GM21390 (cell line): ENCODE measurements around the gene CTDSP1.

ENCODE experiments used
- ATAC-seq: cut with Tn5 transposase; IDR thresholded peaks from one replicate; pipeline ENCODE4 v1.9.1; 2021; ENCODE audit not compliant: unreplicated experiment

Gene CTDSP1

DNA sequence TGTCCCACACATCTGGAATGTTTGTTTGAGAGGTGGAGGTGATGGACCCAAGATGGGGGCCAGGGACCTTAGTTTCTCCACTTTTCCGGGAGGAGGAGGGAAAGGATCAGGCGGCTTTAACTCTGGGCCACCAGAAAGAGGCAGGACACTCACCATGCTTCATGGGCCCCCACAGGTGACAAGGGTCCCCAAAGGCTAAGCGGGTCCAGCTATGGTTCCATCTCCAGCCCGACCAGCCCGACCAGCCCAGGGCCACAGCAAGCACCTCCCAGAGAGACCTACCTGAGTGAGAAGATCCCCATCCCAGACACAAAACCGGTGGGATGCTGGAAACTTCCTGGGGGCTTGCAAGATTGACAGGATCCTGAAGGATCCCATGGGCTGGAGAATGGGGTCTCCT, 16.9 kb upstream of the CTDSP1 start:
- no peak for ATAC-seq

DNA sequence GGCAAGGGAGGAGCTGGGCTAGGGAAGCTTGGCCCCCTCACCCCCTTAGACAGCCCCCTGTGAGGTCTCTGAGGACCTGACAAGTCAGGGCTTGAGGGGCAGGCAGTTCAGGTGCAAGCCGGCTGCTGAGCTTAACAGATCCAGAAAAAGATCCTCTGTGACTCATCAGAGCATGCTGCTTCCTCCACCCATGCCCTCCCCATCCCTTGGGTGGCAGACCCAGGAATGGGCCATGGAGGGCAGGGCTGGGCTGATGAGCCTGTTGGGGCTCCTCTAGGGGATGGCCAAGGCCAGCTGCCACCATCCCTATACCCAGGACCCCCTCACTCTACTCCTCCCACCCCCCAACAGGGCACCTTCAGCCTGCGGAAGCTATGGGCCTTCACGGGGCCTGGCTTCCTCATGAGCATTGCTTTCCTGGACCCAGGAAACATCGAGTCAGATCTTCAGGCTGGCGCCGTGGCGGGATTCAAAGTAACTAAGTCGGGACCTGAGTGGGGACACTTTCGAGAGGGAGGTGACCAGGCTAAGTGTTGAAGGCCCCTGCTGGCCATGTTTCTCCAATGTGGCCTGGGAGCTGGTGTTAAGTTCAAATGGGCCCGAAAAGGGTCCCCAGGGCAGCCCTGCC, 15.7 kb upstream of the CTDSP1 start:
- ATAC-seq = no peak

DNA sequence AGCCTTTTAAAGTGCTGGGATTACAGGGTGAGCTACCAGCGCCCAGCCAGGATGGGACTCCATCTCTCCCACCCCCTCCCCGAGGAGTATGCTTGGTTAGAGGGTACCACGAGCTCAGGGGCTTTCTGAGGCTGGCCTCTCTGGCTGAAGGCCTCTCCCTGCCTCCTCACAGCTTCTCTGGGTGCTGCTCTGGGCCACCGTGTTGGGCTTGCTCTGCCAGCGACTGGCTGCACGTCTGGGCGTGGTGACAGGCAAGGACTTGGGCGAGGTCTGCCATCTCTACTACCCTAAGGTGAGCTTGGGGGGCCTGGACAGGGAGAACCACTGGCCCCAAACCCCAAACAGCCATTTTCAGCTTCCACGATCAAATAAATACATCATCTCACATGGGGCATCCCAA, 14.7 kb upstream of the CTDSP1 start:
- ATAC-seq = no peak

DNA sequence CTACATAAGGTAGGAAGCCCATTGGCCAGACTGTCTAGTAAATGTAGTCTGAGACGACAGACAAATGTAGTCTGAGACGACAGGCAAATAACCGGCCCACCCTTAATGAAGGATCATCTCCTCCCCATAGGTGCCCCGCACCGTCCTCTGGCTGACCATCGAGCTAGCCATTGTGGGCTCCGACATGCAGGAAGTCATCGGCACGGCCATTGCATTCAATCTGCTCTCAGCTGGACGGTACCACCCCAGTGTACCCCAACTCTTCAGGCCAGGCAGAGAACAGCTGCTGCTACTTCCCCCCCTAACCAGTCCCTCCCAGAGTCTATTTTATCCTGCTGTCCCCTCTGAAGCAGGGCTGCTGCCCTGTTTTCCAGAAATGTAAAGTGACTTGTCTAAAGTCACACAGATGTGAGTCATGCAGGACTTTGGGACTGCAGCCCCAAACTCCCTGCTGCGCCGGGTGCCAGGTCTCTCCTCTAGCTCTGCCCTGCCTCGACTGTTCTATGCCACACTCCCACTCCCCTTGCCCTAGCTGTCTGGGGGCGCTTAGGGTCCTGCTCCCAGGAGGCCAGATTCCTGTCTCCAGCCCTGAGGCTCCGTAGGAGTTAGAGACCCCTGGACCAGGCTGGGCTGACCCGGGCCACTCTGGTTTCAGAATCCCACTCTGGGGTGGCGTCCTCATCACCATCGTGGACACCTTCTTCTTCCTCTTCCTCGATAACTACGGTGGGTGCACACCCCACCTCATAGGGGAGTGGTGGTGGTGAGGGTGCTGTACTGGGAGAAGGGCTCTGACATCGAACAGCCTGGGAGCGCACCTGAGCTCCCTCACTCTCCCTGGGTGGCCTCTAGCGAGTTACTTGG, 12.9 kb upstream of the CTDSP1 start:
- no peak for ATAC-seq

DNA sequence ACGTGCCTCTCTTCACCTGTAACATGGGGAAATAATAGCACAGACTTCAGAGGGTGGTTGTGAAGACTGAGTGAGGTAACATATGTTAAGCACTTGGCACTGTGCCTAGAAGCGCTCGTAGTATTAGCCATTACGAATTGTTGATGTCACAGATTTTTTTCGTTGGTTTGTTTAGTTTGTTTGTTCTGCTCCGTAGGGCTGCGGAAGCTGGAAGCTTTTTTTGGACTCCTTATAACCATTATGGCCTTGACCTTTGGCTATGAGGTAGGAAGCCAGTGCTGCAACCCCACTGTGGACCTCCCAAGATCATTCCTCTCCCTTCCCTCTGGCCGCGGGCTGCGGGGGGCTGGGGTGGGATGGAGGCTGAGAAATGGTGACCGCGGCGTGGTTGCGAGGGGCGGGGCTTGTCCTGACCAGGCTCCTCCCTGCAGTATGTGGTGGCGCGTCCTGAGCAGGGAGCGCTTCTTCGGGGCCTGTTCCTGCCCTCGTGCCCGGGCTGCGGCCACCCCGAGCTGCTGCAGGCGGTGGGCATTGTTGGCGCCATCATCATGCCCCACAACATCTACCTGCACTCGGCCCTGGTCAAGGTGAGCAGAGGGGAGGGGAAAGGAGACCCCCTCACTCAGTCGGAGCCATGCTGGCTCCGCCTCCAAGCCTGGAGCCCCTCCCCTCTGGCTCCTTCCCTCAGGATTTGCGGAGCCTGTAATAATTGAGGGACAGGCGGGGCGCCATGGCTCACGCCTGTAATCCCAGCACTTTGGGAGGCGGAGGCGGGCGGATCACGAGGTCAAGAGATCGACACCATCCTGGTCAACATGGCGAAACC, 12.1 kb upstream of the CTDSP1 start:
- ATAC-seq = no peak

DNA sequence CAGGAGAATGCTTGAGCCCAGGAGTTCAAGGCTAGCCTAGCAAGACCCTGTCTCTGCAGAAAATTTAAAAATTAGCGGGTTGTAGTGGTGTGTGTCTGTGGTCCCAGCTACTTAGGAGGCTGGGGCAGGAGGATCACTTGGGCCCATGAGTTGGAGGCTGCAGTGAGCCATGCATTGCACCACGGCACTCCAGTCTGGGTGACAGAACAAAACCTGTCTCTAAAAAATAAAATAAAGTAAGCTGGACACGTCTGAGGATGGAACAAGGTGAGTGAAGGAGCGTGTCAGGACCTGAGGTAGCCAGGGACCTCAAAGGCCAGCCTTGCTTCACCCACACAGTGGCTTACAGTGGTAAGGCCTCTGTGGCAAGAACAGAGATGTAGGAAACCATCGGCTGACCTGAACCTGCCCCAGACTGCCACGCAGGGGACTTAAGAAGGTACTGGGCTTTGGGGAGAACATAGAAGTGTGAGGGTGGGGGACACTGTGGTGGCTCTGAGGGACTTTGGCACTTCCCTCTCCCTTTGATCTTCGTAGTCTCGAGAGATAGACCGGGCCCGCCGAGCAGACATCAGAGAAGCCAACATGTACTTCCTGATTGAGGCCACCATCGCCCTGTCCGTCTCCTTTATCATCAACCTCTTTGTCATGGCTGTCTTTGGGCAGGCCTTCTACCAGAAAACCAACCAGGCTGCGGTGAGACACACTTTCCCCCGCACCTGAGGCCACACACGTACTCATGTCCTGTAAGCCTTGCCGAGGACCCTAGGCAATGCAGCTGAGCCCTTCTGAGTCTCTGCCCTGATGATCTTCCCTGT, 10.1 kb upstream of the CTDSP1 start:
- ATAC-seq = no peak

DNA sequence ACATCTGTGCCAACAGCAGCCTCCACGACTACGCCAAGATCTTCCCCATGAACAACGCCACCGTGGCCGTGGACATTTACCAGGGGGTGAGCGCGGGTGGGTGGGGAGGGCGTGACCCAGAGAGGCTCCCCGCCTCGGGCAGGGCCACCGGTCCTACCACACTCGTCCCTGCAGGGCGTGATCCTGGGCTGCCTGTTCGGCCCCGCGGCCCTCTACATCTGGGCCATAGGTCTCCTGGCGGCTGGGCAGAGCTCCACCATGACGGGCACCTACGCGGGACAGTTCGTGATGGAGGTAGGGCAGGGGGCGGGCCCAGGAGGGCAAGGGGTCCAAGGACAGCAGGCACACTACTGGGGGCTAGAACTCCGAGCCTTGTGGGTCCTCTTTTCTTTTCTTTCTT, 8.5 kb upstream of the CTDSP1 start:
- ATAC-seq = no peak

DNA sequence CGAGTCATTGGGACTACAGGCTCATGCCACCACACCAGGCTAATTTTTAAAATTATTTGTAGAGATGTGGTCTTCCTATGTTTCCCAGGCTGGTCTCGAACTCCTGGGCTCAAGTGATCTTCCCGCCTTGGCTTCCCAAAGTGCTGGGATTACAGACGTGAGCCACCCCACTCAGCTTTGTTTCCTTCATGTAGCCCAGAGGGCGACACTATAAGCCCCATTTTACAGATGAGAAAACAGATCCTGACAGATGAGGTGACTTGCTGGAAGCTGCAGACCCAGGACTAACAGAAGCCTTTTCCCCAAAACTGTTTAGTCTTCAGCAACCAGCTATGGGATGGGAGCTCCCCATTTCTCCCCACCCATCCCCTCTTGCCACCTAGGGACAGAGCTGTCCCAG, 7.2 kb upstream of the CTDSP1 start:
- ATAC-seq = no peak

DNA sequence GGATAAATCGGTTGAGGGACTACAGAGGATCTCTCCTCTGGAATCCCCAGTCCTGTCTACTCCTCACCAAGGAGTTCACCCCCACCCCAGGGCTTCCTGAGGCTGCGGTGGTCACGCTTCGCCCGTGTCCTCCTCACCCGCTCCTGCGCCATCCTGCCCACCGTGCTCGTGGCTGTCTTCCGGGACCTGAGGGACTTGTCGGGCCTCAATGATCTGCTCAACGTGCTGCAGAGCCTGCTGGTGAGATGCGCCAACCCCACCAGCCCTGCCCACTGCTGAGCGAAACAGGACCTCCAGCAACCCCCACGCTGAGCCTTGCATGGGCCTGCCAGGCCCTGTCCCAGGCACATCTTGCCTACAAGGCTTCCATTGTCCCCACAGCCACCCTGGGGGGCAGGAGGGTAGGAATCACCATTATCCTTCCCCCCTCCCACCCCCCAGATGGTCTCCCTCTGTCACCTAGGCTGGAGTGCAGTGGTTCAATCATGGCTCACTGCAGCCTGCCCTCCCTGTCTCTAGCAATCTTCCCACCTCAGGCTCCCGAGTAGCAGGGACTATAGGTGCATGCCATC, 6.7 kb upstream of the CTDSP1 start:
- ATAC-seq = no peak

DNA sequence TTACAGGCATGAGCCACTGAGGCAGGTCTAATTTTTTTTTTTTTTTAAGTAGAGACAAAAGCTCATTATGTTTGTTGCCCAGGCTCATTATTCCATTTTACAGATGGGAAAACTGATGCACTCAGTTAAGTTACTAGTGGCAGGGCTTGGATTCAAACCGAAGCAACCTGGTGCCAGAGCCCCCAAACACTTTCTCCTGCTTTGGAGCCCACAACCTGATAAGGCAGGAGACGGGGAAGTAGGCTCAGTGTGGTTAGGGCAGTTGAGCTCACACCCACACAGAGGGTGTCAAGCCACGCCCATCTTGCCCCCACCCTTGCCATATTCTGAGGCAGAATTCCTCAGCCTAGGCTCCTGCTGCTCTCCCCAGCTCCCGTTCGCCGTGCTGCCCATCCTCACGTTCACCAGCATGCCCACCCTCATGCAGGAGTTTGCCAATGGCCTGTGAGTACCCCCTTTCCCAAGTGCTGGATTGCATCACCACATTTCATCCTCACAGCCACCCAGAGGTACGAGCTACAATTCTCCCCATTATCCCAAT, 5.8 kb upstream of the CTDSP1 start:
- ATAC-seq = no peak

DNA sequence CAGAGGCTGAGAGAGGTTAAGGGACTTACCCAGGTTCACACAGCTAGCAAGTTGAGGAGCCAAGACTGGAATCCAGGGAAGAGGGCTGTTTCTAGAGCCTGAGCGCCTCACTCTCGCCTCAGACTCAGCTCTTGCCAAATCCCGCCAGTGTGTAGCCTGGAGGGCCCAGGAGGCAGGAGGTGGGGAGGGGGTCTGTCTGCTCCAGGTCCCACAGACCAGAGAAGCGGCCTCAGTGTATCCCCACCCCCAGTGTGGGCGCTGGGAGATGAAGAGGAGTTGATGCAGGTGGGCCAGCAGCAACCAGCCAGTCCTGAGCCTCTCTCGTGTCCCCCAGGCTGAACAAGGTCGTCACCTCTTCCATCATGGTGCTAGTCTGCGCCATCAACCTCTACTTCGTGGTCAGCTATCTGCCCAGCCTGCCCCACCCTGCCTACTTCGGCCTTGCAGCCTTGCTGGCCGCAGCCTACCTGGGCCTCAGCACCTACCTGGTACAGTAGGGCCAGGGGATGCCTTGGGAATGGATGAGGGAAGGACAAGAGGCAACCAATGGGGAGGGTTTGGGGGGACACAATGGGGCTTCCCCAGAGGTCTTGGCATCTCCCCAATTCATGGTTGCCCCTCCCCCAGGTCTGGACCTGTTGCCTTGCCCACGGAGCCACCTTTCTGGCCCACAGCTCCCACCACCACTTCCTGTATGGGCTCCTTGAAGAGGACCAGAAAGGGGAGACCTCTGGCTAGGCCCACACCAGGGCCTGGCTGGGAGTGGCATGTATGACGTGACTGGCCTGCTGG, 5.2 kb upstream of the CTDSP1 start:
- no peak for ATAC-seq

DNA sequence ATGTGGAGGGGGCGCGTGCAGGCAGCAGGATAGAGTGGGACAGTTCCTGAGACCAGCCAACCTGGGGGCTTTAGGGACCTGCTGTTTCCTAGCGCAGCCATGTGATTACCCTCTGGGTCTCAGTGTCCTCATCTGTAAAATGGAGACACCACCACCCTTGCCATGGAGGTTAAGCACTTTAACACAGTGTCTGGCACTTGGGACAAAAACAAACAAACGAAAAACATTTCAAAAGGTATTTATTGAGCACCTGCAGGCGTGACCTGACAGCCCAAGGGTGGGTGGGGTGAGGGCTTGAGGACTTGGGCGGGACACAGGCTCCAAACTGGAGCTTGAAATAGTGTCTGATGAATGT, 4.6 kb upstream of the CTDSP1 start:
- ATAC-seq = no peak

DNA sequence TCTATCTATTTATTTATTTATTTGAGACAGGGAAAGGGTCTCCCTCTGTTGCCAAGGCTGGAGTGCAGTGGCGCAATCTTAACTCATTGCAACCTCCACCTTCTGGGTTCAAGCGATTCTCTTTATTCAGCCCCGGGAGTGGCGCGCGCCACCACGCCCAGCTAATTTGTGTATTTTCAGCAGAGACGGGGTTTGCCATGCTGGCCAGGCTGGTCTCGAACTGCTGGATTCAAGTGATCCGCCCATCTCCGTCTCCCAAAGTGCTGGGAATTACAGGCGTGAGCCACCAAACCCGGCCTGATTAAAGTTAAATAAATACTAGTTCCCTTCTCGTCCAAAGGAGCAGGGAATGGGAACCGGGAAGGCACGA, 4.2 kb upstream of the CTDSP1 start:
- ATAC-seq = no peak

DNA sequence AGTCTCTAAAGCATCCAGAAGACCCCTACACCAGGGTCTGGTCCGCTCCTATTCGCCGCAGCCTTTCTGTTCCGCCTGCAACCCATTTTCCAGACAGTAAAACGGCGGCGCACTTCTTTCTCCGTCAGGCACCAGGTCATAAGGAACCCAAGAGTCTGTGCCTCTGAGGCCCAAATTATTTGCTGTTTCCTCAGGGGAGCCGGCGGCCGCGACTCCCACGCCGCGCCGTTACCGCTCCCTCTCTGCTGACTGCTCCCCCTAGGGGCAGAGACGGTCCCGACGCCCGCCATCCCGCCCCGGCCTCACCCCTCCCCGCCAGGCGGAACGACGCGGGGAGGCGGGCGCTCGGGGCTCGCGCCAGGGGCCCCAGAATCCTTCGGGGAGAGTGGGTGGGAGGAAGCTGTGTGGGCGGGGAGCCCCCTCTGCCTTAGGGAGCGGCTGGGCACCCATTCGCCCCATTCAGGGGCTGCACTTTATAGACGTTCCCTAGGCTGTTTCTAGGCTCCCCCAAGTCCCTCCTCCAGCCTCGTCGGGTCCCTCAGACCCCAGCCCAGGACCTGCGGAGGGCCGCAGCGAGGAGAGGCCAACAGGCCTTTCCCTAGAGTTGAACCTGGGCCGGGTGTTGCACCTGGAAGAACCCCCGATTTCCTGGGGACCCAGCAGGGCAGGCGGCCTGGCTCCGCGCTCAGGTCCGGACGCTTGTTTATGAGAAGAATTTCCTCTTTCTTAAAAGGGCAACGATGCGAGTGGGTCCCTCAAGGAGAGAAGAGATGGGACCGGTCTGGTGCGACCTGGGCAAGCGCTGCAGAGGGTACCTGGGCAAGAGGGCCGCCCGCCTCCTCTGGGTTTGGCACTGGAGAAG, 3.6 kb upstream of the CTDSP1 start:
- ATAC-seq = peak; percentile 42

DNA sequence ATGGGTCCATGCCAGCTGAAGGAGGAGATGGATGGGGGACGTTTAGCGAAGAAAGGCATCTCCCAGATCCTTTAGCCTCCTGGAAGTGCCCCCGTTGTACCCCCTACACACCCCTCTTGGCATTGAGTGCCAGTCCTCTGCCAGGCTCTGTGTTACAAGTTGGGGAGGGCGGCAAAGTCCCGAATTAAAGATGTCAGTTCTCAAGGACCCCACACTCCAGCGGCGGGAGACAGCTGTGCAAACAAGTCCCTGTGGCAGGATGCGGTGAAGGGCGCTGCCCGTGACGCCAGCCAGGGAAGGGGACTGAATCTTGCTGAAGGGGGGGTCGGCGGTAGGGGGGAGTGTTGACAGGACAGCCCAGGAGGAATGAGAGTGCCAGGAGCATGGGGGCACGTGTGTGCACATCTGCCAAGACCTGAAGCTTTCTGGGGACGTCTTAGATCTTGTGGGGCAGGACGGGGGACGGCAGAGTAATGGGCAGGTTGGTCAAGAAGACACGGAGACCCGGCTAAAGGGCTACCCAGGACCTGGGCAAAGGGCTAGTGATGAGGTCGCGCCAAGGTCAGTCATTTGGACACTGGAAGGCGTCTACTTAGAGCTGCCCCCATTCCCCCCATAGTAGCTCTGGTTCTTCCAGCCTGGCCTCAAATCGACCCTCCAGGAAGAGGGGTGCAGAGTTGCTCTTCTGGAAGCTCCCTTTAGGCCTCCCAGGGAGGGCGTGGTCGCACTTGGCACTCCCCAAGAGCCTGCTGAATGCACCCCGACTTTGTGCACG, 2.8 kb upstream of the CTDSP1 start:
- no peak for ATAC-seq

DNA sequence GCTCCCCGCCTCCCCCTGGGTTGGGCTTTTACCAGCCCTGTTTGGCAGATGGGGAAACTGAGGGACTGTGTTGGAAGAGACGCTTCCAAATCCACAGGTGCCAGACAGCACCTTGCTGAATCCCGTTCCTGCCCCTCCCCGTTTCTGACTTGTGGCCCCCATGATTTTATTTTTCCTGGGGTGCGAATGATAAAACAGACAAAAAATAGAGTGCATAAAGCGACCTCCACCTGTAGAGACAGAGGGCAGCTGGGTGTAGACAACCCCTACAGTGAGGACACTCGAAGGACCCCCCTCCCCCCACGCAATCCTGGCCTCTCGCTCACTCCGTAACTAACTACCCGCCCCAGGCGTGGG, 2.2 kb upstream of the CTDSP1 start:
- no peak for ATAC-seq

DNA sequence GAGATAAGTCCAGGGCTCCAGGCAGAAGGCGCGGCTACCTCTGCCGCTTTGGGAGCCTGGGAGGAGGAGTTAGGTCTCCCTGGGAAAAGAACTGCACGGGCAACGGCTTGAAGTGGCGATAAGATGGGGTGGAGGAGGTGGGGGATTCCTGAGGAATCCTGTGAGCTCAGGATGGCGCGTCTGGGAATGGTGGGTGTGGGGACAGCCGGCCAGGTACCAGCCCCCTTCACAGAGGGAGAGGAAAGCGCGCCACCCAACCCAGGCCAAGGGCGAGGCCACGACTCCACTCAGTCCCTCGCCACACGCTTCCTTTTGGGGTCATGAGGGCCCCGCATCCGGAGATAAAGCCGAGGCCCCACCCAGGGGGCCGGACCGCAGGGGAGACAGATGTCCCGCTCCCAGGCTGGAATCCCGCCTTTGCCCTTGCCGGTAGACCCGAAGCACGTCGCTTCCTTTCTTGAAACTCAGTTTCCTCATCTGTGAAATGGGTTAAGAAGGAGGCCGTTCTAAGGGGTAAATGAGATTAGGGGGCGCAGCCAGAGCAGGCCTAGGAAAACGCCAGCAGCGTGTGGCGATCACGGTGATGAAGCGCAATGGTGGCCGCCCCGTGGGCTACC, 1.7 kb upstream of the CTDSP1 start:
- peak; percentile 27 for ATAC-seq
